ENCODE data around the gene TNFRSF14.
"Not testable (repeated sequence)": the region's sequence is repeated elsewhere in the genome, so short reads cannot be mapped to it uniquely, and the experiment has no call there.

TNFRSF14 gene

GRCh38 chr1:2539312-2539907 is 16.8 kb upstream of the TNFRSF14 start:
- no peak for DNase-seq (ENCODE audit: low spot score)

- DNase-seq (ENCODE audit: low spot score) = no peak
These were observed 15.2 kb upstream of the TNFRSF14 start for GRCh38 chr1:2540816-2541492.

DNA sequence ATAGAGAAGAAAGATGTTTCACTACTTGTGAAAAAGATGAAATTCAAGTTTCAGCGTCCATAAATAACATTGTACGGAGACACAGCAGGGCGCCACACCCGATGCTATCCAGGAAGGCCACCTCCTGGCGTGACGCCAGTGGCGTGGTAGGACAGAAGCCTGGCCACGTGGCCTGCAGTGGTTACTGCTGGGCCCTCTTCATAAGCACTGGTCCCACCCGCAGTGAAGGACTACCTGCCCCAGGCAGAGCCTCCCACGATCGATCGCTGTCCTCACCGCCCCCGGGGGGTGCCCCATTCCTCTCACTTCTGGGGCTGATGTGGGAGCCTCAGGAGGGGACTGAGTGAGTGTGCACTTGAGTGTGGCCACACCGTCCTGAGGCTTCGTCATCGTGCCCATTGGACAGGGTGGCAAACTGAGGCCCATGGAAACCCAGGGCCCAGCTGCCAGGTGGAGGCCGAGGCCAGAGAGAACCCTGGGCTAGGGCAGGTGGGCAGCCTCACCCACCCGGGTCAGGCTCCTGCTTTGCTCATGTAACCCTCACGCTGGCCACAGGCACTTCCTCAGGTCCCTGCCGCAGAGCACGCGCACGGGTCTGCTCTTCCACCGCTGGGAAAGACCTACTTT is 14.4 kb upstream of the TNFRSF14 start:
- no peak for DNase-seq (ENCODE audit: low spot score)

DNA sequence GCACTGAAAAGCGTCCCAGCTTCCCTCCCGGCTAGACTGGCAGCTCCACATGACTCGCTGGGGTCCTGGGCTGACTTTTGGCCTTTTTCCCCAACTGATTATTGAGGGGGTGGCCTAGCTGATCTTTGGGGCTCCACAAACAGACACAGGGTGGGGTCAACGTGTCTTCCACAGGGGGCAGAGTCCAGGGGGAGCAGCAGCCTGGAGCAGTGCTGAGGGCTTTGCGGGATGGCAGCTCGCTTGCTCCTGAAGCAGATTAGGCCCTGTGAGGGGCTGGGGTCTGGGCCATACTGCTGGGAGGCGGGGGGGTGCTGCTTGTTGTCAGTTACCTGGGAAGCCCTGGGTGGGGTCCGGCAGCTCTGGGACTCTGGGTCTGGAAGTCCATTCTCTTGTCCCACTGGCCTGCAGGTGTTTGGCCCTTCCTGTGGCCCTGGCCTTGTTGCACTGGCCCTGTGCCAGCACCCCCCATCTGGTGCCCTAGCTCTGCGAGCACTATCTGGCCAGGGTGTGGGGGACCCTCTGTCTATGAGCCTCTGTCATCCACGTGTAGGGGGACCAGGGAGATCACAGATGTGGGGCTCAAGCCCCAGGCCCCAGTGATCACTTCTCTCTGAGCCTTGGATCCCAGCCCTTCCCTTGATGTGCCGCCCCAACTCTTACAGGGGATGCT is 13.8 kb upstream of the TNFRSF14 start:
- no peak for DNase-seq (ENCODE audit: low spot score)

- peak; percentile 50 for DNase-seq (ENCODE audit: low spot score)
These were observed 12.6 kb upstream of the TNFRSF14 start for GRCh38 chr1:2543543-2544092.

GRCh38 chr1:2544093-2544874 is 11.9 kb upstream of the TNFRSF14 start:
- DNase-seq (ENCODE audit: low spot score) = no peak

GRCh38 chr1:2544875-2545640 is 11.1 kb upstream of the TNFRSF14 start:
- no peak for DNase-seq (ENCODE audit: low spot score)

GRCh38 chr1:2545754-2546514 is 10.2 kb upstream of the TNFRSF14 start:
- peak; percentile 94 for DNase-seq (ENCODE audit: low spot score)

DNA sequence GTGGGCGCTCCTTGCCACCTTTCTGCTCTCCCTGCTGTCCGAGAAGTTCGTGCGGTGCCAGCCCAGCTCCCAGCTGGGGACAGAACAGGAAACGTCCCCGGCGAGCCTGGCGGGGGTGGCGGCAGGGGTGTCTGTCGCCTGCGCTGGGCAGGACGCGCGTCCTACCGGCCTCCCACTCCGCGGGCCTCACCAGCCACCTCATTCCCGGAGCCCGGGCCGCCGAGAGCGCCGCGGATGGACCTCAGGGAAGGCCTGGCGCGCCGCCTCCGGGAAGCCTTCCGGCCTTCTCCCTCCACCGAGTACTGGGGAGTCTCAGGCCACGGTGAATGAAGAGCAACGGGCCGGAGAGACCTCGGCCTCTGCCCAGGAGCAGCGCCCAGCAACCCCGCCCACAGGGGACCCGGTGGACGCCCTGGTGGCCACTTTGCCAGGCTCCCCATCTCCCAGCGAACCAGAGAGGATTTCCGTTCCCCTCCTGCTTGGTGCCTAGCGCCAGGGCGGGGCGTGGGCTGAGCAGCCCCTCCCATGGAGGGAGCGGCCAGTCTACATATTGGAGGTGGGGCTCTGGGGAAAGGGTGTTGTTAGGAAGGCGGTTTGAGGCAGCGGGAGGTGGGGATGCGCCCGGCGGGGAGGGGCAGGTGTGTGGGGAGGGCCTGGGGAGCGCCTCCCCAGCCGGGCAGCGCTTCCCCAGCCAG is 9.5 kb upstream of the TNFRSF14 start:
- peak; percentile 91 for DNase-seq (ENCODE audit: low spot score)

DNA sequence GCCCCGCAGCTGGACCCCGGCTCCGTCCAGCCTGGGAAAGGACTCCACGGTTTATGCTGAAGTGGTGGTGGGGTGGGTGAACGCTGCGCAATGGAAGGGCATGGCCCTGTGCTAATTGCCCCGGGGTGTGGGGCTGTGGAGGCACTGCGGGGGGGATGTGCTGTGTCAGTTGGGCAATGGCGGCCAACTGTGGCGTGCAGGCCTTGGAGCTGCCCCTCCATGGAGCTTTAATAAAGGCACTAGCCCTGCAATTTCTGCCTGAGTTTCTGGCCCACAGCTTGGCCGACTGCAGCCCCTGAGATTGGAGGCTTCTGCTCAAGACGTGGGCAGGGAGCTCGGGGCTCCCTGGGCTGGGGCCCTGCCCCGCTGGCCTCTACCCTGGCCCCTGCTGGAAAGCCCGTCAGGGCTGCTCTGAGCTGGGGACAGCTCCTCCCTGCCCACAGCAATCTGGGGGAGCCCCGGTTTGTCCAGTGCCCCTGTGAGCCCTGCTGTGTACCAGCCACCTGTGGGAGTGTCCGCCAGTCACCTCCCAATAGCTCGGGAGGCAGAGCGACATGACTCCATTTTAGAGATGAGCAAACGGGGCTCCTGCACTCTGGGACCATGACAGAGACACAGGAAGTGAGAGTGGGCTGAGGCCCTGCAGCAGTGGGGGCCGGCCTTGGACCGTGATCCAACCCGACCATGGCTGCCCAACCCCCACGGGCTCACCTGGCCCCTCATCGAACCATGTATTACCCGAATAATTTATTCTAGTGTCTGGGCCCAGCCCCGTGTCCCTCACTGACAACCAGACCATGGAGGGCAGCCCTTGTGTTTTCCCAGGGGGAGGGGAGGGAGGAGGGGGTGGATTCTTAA is 8.7 kb upstream of the TNFRSF14 start:
- peak; percentile 35 for DNase-seq (ENCODE audit: low spot score)

DNA sequence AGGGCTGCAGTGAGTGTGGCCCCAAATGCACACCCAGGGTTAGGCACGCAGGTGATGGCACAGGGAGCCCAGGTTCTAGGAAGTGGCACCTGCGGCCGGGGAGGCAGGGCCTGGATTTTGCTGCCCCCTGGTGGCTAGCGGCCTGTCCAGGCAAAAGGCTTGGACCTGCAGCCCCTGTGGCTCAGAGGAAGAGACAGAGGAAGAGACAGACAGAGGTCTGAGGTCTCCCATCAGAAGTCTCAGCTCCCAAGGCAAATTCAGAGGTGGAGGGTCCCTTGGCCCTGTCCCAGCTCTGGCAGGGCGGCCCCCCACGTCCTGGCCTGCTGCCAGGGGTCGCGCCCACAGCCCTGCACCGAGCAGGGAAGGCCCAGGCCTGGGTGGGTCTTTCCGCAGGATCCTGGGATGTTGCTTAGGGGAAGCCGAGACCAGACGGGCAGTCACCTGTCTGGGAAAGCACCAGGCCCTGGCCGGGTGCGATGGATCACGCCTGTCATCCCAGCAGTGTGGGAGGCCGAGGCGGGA is 8.0 kb upstream of the TNFRSF14 start:
- DNase-seq (ENCODE audit: low spot score) = peak; percentile 87

DNA sequence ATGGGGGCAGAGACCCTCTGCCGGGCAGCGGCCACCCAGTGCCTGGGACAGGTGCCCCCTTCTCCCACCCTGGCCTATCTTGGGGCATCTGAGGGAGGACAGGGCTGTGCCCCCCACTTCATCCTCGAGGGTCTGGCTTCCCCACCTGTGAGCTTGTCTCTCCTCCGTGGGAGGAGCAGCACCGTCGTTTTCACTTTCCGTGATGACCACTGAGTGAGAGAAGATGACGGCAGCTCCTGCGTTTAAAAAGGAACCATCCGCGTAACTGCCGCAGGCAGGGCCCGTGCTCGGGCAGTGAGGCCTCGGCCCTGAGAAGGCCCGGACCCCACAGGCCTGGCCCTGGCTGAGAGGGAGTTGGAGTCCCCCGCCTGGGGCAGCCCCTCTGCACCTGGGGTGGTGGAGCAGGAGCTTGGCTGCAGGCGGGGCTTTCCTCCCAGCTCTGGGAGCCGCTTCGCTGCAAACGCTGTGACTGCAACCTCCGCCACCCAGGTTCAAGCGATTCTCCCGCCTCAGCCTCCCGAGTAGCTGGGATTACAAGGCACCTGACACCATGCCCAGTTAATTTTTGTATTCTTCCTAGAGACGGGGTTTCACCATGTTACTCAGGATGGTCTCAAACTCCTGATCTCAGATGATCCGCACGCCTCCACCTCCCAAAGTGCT is 6.7 kb upstream of the TNFRSF14 start:
- not testable (repeated sequence) for DNase-seq (ENCODE audit: low spot score)

DNA sequence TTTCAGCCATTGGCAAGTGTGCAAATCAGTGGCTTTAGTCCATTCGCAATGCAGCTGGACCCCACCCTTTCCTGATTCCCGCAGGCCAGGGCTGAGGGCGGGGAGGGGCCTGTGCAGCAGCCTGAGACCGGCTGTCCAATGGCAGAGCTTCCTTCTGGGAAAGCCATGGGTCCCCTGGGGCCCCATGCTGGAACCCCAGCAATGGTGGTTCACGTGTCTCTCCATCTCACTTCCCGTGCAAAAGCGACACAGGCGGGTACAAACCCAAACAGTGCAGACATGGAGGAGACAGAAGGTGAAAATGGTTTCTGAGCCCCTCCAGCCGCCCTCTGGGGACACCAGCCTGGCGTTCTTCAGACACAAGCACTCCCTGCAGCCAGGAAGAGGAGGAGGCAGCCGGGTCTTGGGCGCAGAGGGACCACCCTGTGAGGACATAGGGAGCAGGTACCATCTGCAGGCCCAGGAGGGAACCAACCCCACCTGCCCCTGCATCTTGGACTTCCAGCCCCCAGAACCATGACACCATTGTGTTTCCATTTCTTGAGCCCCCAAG is 5.8 kb upstream of the TNFRSF14 start:
- DNase-seq (ENCODE audit: low spot score) = not testable (repeated sequence)

DNA sequence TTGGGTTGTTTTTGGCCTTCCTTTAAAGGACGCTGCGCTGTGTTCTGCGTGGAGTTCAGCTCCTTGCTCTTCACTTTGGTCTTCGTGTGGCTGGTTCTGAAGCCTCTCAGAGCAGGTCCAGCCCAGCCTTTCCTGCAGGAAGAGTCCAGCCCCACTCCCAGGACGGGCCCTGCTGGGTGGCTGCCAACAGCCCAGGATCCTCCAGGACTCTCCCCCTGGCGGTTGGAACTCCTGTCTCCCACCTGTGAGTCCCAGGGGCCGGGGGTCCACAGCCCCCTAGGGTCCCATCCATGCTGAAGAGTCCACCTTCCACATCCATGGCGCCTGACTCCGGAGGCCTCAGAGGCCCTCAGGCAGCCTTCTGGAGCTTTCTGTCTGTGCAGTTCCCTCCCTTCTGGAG is 4.6 kb upstream of the TNFRSF14 start:
- not testable (repeated sequence) for DNase-seq (ENCODE audit: low spot score)

DNA sequence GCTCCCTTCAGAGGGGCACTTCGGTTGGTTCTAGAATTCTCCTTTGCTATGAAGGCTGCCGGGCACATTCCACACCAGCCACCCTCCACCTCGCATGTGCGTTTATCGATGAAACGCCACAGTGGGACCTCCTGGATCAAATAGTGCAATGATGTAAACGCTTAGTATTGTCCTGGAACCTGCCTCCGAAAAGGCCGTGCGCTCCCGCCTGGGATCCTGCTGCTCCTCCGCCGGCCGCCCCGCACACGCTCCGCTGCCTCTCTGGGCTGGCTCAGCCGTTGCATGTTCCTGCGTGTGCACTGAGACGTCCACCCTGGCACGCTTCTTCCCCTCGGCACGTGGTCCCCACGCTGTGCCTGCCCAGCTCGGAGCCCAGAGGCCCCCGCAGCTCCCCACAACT is 4.0 kb upstream of the TNFRSF14 start:
- no peak for DNase-seq (ENCODE audit: low spot score)

DNA sequence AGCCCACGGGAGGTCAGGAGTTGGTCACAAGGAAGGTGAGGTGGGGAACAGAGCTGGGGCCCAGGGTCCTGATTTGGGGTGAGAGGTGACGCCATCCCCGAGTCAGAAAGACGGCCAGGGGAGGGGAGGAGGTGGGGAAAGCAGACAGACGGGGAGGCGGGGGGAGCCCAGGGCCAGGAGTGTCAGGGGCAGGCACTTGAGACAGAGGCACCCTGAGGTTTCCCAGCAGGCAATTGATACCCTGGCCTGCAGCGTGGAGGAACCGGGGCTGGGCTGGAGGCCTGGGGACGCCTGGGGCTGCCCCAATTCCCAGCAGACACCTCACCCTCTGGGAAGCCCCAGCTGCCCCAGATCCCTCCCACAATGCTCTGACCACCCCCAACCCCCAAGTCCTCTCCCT is 3.1 kb upstream of the TNFRSF14 start:
- not testable (repeated sequence) for DNase-seq (ENCODE audit: low spot score)

DNA sequence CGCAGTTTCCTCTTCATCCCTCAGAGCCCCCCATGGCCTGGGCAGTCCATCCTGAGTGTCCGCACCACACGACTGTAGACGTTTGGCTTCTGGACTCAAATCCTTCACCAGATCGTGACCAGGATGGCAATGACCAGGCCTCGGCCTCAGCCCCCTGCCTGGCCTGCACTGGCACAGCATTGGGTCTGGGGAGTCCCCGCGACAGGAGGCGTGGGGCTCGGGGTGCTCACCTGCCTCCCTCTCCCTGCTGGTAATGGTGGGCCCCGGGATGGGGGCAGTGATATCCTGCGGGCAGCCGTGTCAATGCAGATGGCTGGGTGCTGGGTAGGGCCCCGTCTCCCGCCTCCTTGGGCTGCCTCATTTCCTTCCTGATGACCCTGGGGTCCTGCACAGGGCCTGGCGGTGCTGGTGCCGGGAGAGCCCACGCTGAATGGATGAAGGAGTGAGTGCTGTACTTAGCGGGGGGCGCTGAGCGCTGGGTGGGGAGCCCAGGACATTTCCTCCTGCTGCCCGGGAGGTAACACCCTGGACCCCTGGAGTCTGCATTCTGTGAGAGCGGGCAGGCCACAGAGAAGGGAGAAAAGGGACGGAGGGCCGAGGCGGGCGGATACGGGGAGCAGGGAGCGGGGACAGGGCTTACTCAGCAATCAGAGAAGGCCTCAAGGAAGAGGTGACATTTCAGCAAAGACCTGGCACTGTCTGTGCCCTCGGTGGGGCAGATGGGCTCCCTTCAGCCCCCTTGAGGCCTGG is 2.1 kb upstream of the TNFRSF14 start:
- DNase-seq (ENCODE audit: low spot score) = no peak
